Hematopoietic multipotent progenitor cell (in vitro differentiated cells): ENCODE measurements around the gene PP2D1. TPM values are rescaled to one million over a fixed set of nuclear protein-coding genes. Genes with fewer than 3 reads are reported as not detected.
"Not testable (repeated sequence)": the region's sequence is repeated elsewhere in the genome, so short reads cannot be mapped to it uniquely, and the experiment has no call there.

Experiments used
- DNase-seq, 3 donors: peaks; one replicate each; pipeline ENCODE4 v3.0.0-alpha.2; 2011 to 2015; ENCODE audit warnings: low read depth in 2 of 3, low spot score in 2 of 3
- total RNA-seq: library from RNA; depleted of rRNA; stranded (reverse); fragments of >200 nt; gene quantifications from one replicate; pipeline ENCODE4 v1.2.3, GENCODE V29; 2012

Gene PP2D1
- total RNA-seq, 1 donor, result not detected

GRCh38 chr3:20040548-20041196 is 28.6 kb upstream of the PP2D1 start:
- peak in 2 of 3 donors; percentile 67 to 78 for DNase-seq

DNA sequence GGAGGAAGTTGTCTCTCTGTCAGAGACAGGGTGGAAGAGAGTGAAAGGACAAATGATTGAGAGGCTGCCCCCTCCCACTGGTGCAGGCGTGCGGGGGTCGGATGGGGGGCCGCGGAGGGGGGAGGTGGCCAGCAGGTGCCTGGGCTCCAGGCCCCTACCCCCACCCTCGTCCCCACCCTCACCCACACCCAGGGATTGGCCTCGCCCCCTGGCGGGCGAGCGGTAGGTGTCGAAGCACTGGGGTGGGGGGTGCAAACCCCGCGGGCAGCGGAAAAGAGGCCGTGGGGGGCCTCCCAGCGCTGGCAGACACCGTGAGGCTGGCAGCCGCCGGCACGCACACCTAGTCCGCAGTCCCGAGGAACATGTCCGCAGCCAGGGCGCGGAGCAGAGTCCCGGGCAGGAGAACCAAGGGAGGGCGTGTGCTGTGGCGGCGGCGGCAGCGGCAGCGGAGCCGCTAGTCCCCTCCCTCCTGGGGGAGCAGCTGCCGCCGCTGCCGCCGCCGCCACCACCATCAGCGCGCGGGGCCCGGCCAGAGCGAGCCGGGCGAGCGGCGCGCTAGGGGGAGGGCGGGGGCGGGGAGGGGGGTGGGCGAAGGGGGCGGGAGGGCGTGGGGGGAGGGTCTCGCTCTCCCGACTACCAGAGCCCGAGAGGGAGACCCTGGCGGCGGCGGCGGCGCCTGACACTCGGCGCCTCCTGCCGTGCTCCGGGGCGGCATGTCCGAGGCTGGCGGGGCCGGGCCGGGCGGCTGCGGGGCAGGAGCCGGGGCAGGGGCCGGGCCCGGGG is 27.9 kb upstream of the PP2D1 start, which contains the start of gene KAT2B:
Gene KAT2B (plus strand): TSS at position 682 of the 783 bp plus-strand sequence. CDS start 32 bp downstream, at position 714.
- peak; percentile 79 to 94 (median 93) for DNase-seq

DNA sequence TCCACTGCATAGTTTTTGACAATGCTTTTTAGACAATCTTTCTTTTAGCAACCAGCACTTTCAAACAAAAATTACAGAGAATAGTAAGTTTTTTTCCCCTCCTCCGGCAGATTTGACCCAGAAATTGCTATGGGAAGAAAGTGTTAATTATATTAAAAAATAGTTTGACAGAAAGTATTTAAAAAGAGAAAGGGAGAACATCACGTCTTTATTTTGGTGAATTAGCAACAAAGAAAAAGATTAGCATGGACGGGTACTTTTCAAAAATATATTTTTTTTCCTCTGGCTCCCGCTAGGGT is 27.4 kb upstream of the PP2D1 start:
- no peak for DNase-seq

DNA sequence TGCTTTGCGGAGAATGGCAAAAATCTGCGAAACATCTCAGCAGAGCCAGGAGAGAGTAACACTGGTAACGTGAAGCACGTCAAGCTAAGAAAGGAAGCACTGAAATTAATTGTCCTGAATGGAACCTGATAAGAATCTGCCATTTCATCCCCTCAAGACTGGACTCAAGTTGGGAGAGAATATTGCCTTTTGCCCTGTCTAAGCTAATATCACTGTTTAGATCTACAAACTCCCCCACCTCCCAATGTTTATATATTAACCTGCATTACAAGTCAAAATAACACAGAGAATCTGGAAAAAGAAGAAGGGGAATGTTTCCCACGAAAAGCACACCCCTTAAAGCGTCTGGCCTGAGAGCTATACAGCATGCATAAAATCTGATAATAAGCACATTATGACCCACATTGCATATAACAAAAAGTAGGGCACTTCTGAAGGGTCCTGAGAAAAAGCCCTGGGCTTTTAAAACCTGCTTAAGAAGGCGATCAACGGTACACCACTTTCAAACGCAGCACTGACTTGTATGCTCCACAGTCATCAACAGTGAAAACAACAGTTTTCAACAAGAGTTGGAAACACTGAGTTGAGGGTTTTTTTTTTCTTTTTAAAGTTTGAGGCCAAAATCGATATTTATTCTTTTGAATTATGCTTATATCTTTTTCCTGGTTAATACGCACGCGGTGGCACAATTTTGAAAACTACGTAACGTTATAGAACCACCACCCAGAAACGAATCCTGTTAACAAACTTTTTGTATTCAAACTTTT is 26.8 kb upstream of the PP2D1 start:
- DNase-seq, result peak in 1 of 3 donors; percentile 16

- no peak for DNase-seq
Measured at GRCh38 chr3:20037255-20037996, 25.4 kb upstream of the PP2D1 start.

GRCh38 chr3:20035019-20035418 is 23.0 kb upstream of the PP2D1 start:
- DNase-seq, result no peak

DNA sequence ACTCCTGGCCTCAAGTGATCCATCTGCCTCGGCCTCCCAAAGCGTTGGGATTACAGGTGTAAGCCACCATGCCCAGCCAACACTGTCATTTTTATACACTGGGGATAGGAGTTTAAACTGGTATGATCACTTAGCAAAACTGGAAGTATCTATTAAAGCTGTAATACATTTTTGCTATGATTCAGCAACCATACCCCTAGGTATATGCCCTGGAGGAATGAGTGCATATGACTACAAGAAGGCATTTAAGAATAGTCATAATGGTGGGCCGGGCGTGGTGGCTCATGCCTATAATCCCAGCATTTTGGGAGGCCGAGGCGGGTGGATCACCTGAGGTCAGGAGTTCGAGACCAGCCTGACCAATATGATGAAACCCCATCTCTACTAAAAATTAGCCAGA is 19.9 kb upstream of the PP2D1 start:
- DNase-seq, result not testable (repeated sequence)

- DNase-seq, result no peak
Measured at GRCh38 chr3:20028905-20029331, 16.9 kb upstream of the PP2D1 start.

GRCh38 chr3:20027136-20027535 is 15.1 kb upstream of the PP2D1 start:
- DNase-seq, result no peak

GRCh38 chr3:20023623-20024405 is 11.8 kb upstream of the PP2D1 start:
- DNase-seq, result peak in 2 of 3 donors; percentile 24 to 62

GRCh38 chr3:20022954-20023622 is 11.0 kb upstream of the PP2D1 start:
- DNase-seq, result peak in 2 of 3 donors; percentile 29 to 51

GRCh38 chr3:20016076-20016475 is 4.0 kb upstream of the PP2D1 start:
- DNase-seq, result not testable (repeated sequence)

DNA sequence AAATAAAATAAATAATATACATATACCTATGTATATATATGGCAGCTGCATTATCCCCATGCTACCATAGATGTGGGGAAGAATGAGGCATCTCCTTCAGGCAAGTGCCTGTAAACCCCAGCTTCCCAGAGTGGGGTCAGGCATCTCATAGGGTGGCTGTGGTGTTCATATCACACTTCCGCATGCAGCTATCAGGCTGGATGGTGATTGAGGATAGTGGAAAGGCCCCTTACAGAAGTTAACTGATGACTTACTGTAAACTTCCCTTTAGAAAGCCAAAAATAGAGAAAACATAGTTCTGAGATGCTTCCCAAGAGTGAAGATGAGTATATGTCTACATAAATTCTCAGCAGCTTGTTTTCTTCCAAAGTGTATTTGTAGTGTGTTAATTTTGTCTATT is 3.5 kb upstream of the PP2D1 start:
- DNase-seq, result peak in 2 of 3 donors; percentile 8 to 26

GRCh38 chr3:20013396-20013795 is 1.3 kb upstream of the PP2D1 start:
- no peak for DNase-seq

GRCh38 chr3:20008646-20009045 is 3.4 kb downstream of the PP2D1 start:
- peak in 1 of 3 donors; percentile 37 for DNase-seq

- no peak for DNase-seq
Measured at GRCh38 chr3:20007960-20008359, 4.1 kb downstream of the PP2D1 start.

GRCh38 chr3:20001932-20002331 is 10.1 kb downstream of the PP2D1 start:
- DNase-seq, result no peak

DNA sequence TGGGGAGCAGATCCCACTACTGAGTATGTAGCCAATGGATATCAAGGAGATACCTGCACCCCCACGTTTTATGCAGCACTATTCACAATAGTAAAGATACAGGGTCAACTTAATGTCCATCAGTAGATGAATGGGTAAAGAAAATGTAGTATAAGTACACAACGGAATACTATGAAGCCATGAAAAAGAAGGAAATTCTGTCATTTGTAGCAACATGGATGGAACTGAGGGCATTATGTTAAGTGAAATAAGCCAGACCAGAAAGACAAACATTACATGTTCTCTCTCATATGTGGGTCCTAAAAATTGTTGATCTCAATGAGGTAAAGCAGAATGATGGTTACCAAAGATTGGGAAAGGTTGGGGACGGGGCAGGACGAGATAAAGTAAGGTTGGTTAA is 14.6 kb downstream of the PP2D1 start:
- no peak for DNase-seq

- no peak for DNase-seq
Measured at GRCh38 chr3:19994796-19995195, 17.3 kb downstream of the PP2D1 start.
